ENCODE results near the gene PSME1. TPM values are rescaled to one million over a fixed set of nuclear protein-coding genes. Genes with fewer than 3 reads are reported as not detected.

Gene PSME1
- total and polyA plus RNA-seq, 2 of the 4 experiments (the other 2 are of a cell fraction), result 42.8 to 106 TPM

DNA sequence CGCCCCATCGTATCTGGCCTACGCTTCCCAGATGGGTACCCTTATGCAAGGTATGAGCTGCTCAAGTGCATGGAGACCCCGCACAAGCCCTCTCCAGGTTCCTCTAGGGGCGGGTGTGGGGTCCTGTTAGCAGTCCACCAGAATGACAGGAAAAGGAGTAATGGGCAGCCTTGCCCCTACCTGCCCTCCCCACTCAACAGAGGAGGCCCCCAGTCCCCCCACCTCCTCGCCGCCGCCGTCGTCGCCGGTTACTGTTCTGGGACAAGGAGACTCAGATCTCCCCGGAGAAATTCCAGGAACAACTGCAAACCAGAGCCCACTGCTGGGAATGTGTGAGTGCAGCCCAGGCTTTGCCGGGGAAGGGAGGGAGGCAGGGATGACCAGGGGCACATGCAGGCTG lies 41.9 kb downstream of the PSME1 start:
- no peaks in the 10 kb centered on the region; a peak in 1 of 4 replicates for H3K79me1 ChIP-seq (ENCODE audit: low read depth in 1 of 2, low read length in 2 of 2)
- no peak overlapping the region for H2BK15ac ChIP-seq (ENCODE audit: low read depth, low read length)
- no peak overlapping the region for H2AK9ac ChIP-seq (replicated peaks; ENCODE audit: low read depth, low read length, poor library complexity)
- no peak overlapping the region for H2AFZ ChIP-seq (replicated peaks; ENCODE audit: low read length, poor library complexity)
- intact Hi-C loops (cut with micrococcal nuclease), result no loop called here
- H3K4me2 ChIP-seq (ENCODE audit: low read depth, low read length), result no peak overlapping the region
- peaks cover 61% of the 10 kb centered on the region for H3K36me3 ChIP-seq (ENCODE audit: control insufficient read depth, insufficient read depth, low read length)
- 90% methylated on average over 3 of the region's 14 CpGs; no CpG with 5 or more reads in 1 of the 2 experiments for WGBS, 2 experiments (ENCODE audit: extremely low coverage in 2 of 2, insufficient read length in 1 of 2)
- H2AK5ac ChIP-seq (ENCODE audit: low read depth, low read length), result no peak overlapping the region
- no peak overlapping the region for H3K23ac ChIP-seq (ENCODE audit: low read depth, low read length)
- no peaks in the 10 kb centered on the region for H3K9me3 ChIP-seq (ENCODE audit: control insufficient read depth, insufficient read depth, low read length)
- H2BK20ac ChIP-seq (ENCODE audit: low read depth, low read length), result no peak overlapping the region
- H3K56ac ChIP-seq (ENCODE audit: extremely low read depth, insufficient read depth, low read length), result no peak overlapping the region
- no peak overlapping the region for H4K91ac ChIP-seq (ENCODE audit: insufficient read depth, low read depth, low read length)
- dilution Hi-C loops (cut with HindIII; ENCODE audit: low sequenced_read_pairs, unreplicated experiment), result no loop called here
- BruUV-seq (replicated peaks), result no TSS peak
- no peak overlapping the region for H3K14ac ChIP-seq (replicated peaks; ENCODE audit: low read depth, low read length)
- ATAC-seq (ENCODE audit: low read depth) (no peak), DNase-seq (no peak)
- H2BK5ac ChIP-seq (ENCODE audit: low read depth, low read length, poor library complexity, severe bottlenecking), result no peak overlapping the region
- H4K5ac ChIP-seq (ENCODE audit: low read depth, low read length), result no peak overlapping the region
- no peak overlapping the region for H3K4me3 ChIP-seq (ENCODE audit: insufficient read depth, low read depth, low read length)
- no peak overlapping the region for H3K27ac ChIP-seq (ENCODE audit: insufficient read depth, low read length)
- no peak overlapping the region for H3K4ac ChIP-seq (ENCODE audit: low read depth, low read length)
- in situ Hi-C loops (cut with MboI; ENCODE audit: low sequenced_read_pairs), result no loop called here
- TF ChIP-seq RCOR1 (IDR thresholded peaks at IDR 0.05; ENCODE audit: insufficient replicate concordance, low read length), result no peak
- TF ChIP-seq, protein P1, sequence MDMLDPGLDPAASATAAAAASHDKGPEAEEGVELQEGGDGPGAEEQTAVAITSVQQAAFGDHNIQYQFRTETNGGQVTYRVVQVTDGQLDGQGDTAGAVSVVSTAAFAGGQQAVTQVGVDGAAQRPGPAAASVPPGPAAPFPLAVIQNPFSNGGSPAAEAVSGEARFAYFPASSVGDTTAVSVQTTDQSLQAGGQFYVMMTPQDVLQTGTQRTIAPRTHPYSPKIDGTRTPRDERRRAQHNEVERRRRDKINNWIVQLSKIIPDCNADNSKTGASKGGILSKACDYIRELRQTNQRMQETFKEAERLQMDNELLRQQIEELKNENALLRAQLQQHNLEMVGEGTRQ (IDR thresholded peaks at IDR 0.05; ENCODE audit: low read depth, low read length), result no peak
- no peak for TF ChIP-seq CHD1 (IDR thresholded peaks at IDR 0.05; ENCODE audit: low read depth, low read length)
- H4K8ac ChIP-seq (ENCODE audit: low read depth in 2 of 2, low read length in 2 of 2), result no peak overlapping the region
- POLR2A ChIA-PET (ENCODE audit: unreplicated experiment), result no interaction called here
- H3K4me1 ChIP-seq (ENCODE audit: control insufficient read depth, insufficient read depth, low read length), result peaks cover 2% of the 10 kb centered on the region; the same call in 1 of the 2 replicates
- no peaks in the 10 kb centered on the region for H3K27me3 ChIP-seq (ENCODE audit: control insufficient read depth, insufficient read depth, low read length)
- CTCF ChIA-PET, result no interaction called here
- no peak overlapping the region for H2BK120ac ChIP-seq (ENCODE audit: low read depth, low read length)
- H3K9me1 ChIP-seq (ENCODE audit: insufficient read depth, low read length), result no peaks in the 10 kb centered on the region
- H4K20me1 ChIP-seq (ENCODE audit: insufficient read depth, low read length), result no peaks in the 10 kb centered on the region
- no peak overlapping the region for H3K9ac ChIP-seq (ENCODE audit: low read depth, low read length)
- H3K18ac ChIP-seq (ENCODE audit: low read depth, low read length), result no peak overlapping the region

Data from IMR-90 (cell line).